ENCODE data around the gene ZRSR2. TPM values are rescaled to one million over a fixed set of nuclear protein-coding genes. Genes with fewer than 3 reads are reported as not detected.

The ZRSR2 gene
- total RNA-seq, 1 experiment from 2014 or later = 6.4 TPM

GRCh38 chrX:15785176-15785750 is 5.0 kb upstream of the ZRSR2 start:
- H3K36me3 ChIP-seq (ENCODE audit: low read depth, low read length) = no peaks in the 10 kb centered on the region
- 0 out of 2 replicates have a peak, but pooled peaks cover 4% of the 10 kb centered on the region for H3K4me1 ChIP-seq (ENCODE audit: insufficient read depth, low read length)
- CTCF ChIA-PET = no interaction called here
- POLR2A ChIA-PET (ENCODE audit: unreplicated experiment) = no interaction called here
- no peak overlapping the region for H3K9ac ChIP-seq (ENCODE audit: low read length)
- peaks cover 4% of the 10 kb centered on the region for H3F3A ChIP-seq (ENCODE audit: low read length, unreplicated experiment)
- no peaks in the 10 kb centered on the region for H3K9me2 ChIP-seq (replicated peaks; ENCODE audit: low read length)
- intact Hi-C loops (cut with micrococcal nuclease) = no loop called here
- no peak overlapping the region for H3K27ac ChIP-seq (ENCODE audit: low read length)
- no peak overlapping the region for H2AFZ ChIP-seq (ENCODE audit: low read length)
- H3K9me3 ChIP-seq (ENCODE audit: low read length) = no peaks in the 10 kb centered on the region
- no peaks in the 10 kb centered on the region for H4K20me1 ChIP-seq (ENCODE audit: low read length)
- BruUV-seq (replicated peaks) = no TSS peak
- H3K27me3 ChIP-seq (ENCODE audit: low read length) = no peaks in the 10 kb centered on the region
- DNase-seq = no peak
- no peak for ATAC-seq
- H3K4me2 ChIP-seq (ENCODE audit: low read length) = no peak overlapping the region
- TF ChIP-seq CTCF (conservative IDR thresholded peaks at IDR 0.05; ENCODE audit: low read depth, low read length) (no peak), EZH2phosphoT487 (IDR thresholded peaks at IDR 0.05; ENCODE audit: borderline replicate concordance, low read length) (no peak), EZH2 (IDR thresholded peaks at IDR 0.05; ENCODE audit: low read length, unreplicated experiment) (no peak)
- H3K4me3 ChIP-seq (ENCODE audit: low read length) = no peak overlapping the region
- H3K79me2 ChIP-seq (ENCODE audit: low read length) = no peaks in the 10 kb centered on the region

GRCh38 chrX:15786915-15787314 is 3.4 kb upstream of the ZRSR2 start:
- TF ChIP-seq EZH2phosphoT487 (IDR thresholded peaks at IDR 0.05; ENCODE audit: borderline replicate concordance, low read length) = no peak
- no peak for TF ChIP-seq EZH2 (IDR thresholded peaks at IDR 0.05; ENCODE audit: low read length, unreplicated experiment)
- TF ChIP-seq CTCF (conservative IDR thresholded peaks at IDR 0.05; ENCODE audit: low read depth, low read length) = no peak
- Histone ChIP-seq H3K9ac (ENCODE audit: low read length) (no peak overlapping the region), H2AFZ (ENCODE audit: low read length) (no peak overlapping the region), H3K79me2 (ENCODE audit: low read length) (peaks cover 9% of the 10 kb centered on the region; the same call in 1 of the 2 replicates), H3K4me2 (ENCODE audit: low read length) (no peak overlapping the region), H4K20me1 (ENCODE audit: low read length) (no peaks in the 10 kb centered on the region), H3F3A (ENCODE audit: low read length, unreplicated experiment) (peaks cover 4% of the 10 kb centered on the region), H3K9me3 (ENCODE audit: low read length) (no peaks in the 10 kb centered on the region), H3K4me1 (ENCODE audit: insufficient read depth, low read length) (0 out of 2 replicates have a peak, but pooled peaks cover 4% of the 10 kb centered on the region), H3K9me2 (replicated peaks; ENCODE audit: low read length) (no peaks in the 10 kb centered on the region), H3K27me3 (ENCODE audit: low read length) (no peaks in the 10 kb centered on the region), H3K4me3 (ENCODE audit: low read length) (no peak overlapping the region), H3K27ac (ENCODE audit: low read length) (no peak overlapping the region), H3K36me3 (ENCODE audit: low read depth, low read length) (no peaks in the 10 kb centered on the region)
- no TSS peak for BruUV-seq (replicated peaks)
- DNase-seq (no peak), ATAC-seq (no peak)
- ChIA-PET CTCF (no interaction called here), POLR2A (ENCODE audit: unreplicated experiment) (no interaction called here)
- intact Hi-C loops (cut with micrococcal nuclease) = no loop called here

- DNase-seq = peak; percentile 4
- TSS peak; percentile 61 for BruUV-seq (replicated peaks)
- CTCF ChIA-PET = no interaction called here
- H3K9ac ChIP-seq (ENCODE audit: low read length) = peak overlapping the region; percentile 87
- peak overlapping the region; percentile 98 for H3K4me3 ChIP-seq (ENCODE audit: low read length)
- H3F3A ChIP-seq (ENCODE audit: low read length, unreplicated experiment) = peaks cover 4% of the 10 kb centered on the region
- peak overlapping the region; percentile 92 for H3K4me2 ChIP-seq (ENCODE audit: low read length)
- intact Hi-C loops (cut with micrococcal nuclease) = loop anchor here (2.0 to 10.0 kb wide), 2 partner anchors 62 to 106 kb away; no protein-coding TSS in a partner anchor
- H3K27me3 ChIP-seq (ENCODE audit: low read length) = no peaks in the 10 kb centered on the region
- peak overlapping the region; percentile 72 for H3K27ac ChIP-seq (ENCODE audit: low read length)
- H3K9me3 ChIP-seq (ENCODE audit: low read length) = no peaks in the 10 kb centered on the region
- no peaks in the 10 kb centered on the region for H4K20me1 ChIP-seq (ENCODE audit: low read length)
- H3K4me1 ChIP-seq (ENCODE audit: insufficient read depth, low read length) = 0 out of 2 replicates have a peak, but pooled peaks cover 4% of the 10 kb centered on the region
- TF ChIP-seq EZH2phosphoT487 (IDR thresholded peaks at IDR 0.05; ENCODE audit: borderline replicate concordance, low read length) (no peak), EZH2 (IDR thresholded peaks at IDR 0.05; ENCODE audit: low read length, unreplicated experiment) (no peak), CTCF (conservative IDR thresholded peaks at IDR 0.05; ENCODE audit: low read depth, low read length) (no peak)
- H2AFZ ChIP-seq (ENCODE audit: low read length) = peak overlapping the region; percentile 97
- POLR2A ChIA-PET (ENCODE audit: unreplicated experiment) = no interaction called here
- ATAC-seq = peak; percentile 21
- H3K79me2 ChIP-seq (ENCODE audit: low read length) = peaks cover 17% of the 10 kb centered on the region
- no peaks in the 10 kb centered on the region for H3K9me2 ChIP-seq (replicated peaks; ENCODE audit: low read length)
- H3K36me3 ChIP-seq (ENCODE audit: low read depth, low read length) = no peaks in the 10 kb centered on the region; the same call in 1 of the 2 replicates
Observed at GRCh38 chrX:15790769-15791290, 546 bp downstream of the ZRSR2 start.

Data from PC-3 (cell line).